ENCODE data around the gene HOXA5. TPM values are rescaled to one million over a fixed set of nuclear protein-coding genes. Genes with fewer than 3 reads are reported as not detected.
A peak's percentile ranks its signal among the peaks of the same experiment; 100 is the strongest.

The HOXA5 gene
- total RNA-seq, result 7.4 and 10.8 TPM in 2 replicates

DNA sequence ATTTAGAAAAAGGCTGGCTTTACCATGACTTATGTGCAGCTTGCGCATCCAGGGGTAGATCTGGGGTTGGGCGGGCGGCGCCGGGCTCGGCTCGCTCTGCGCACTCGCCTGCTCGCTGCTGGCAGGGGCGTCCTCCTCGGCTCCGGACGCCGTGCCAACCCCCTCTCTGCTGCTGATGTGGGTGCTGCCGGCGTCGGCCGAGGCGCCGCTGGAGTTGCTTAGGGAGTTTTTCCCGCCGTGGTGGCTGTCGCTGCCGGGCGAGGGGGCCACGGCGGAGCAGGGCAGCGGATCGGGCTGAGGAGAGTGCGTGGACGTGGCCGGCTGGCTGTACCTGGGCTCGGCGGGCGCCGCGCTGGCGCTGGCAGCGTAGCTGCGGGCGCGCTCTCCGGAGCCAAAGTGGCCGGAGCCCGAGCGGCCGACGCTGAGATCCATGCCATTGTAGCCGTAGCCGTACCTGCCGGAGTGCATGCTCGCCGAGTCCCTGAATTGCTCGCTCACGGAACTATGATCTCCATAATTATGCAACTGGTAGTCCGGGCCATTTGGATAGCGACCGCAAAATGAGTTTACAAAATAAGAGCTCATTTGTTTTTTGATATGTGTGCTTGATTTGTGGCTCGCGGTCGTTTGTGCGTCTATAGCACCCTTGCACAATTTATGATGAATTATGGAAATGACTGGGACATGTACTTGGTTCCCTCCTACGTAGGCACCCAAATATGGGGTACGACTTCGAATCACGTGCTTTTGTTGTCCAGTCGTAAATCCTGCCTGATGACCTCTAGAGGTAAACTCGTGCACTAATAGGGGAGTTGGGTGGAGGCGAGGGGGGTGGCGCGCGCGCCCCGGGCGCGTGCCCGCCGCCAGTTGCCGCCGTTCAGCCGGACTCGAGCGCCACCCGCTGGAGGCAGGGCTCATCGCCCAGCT, at the start of gene HOXA5:
Gene HOXA5 (minus strand): TSS at position 659 of the 927 bp plus-strand sequence. CDS start 74 bp downstream, at position 585.
- H3K4me3 ChIP-seq (ENCODE audit: low read depth, low read length), result peak within 1 kb of the TSS; percentile 60
- peak; percentile 96 for DNase-seq (ENCODE audit: low read depth)
- TF ChIP-seq, protein P1, sequence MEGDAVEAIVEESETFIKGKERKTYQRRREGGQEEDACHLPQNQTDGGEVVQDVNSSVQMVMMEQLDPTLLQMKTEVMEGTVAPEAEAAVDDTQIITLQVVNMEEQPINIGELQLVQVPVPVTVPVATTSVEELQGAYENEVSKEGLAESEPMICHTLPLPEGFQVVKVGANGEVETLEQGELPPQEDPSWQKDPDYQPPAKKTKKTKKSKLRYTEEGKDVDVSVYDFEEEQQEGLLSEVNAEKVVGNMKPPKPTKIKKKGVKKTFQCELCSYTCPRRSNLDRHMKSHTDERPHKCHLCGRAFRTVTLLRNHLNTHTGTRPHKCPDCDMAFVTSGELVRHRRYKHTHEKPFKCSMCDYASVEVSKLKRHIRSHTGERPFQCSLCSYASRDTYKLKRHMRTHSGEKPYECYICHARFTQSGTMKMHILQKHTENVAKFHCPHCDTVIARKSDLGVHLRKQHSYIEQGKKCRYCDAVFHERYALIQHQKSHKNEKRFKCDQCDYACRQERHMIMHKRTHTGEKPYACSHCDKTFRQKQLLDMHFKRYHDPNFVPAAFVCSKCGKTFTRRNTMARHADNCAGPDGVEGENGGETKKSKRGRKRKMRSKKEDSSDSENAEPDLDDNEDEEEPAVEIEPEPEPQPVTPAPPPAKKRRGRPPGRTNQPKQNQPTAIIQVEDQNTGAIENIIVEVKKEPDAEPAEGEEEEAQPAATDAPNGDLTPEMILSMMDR (IDR thresholded peaks at IDR 0.05; ENCODE audit: insufficient read depth, low read depth, low read length), result peak; percentile 63

DNA sequence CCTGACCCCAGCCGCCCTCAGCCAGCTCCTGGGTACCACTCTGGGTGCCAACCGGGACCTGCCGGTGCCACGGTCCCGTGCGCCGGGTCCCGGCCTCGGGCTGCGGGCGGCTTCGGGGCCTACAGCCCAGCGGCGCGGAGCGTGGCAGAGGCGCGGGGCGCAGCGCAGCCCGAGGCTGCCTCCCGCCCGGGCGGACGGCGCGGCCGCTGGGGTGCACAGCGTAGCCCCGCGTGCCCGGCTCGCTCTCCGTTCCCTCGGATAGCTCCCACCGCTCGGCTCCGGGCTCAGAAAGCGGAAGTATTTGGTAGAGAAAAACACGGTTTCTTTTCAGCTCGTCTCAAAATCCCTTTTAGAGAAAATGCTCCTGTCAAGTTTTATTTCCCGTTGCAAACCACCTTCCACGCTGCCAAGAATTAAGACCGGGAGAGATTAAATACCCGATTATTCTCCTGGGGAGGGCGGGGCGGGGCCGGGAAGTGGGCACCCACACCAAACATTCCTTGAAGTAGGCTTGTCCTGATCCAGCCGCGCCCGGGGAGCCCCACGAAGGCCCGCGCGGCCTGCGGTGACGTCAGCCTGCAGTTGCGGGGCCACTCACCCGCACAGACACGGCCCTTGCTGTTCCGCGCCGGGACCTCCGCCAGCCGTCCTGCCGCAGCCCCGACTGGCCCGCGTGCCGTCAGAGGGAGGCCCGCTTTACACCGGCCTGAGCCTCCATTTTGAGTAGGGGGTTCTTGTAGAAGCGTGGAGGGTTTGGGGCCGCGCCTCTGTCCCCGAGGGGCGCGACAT, 49.3 kb upstream of the HOXA5 start:
- TF ChIP-seq, protein P1 (IDR thresholded peaks at IDR 0.05; ENCODE audit: insufficient read depth, low read depth, low read length), result no peak
- peak; percentile 76 for DNase-seq (ENCODE audit: low read depth)
- H3K4me3 ChIP-seq (ENCODE audit: low read depth, low read length), result peak overlapping the region; percentile 86

DNA sequence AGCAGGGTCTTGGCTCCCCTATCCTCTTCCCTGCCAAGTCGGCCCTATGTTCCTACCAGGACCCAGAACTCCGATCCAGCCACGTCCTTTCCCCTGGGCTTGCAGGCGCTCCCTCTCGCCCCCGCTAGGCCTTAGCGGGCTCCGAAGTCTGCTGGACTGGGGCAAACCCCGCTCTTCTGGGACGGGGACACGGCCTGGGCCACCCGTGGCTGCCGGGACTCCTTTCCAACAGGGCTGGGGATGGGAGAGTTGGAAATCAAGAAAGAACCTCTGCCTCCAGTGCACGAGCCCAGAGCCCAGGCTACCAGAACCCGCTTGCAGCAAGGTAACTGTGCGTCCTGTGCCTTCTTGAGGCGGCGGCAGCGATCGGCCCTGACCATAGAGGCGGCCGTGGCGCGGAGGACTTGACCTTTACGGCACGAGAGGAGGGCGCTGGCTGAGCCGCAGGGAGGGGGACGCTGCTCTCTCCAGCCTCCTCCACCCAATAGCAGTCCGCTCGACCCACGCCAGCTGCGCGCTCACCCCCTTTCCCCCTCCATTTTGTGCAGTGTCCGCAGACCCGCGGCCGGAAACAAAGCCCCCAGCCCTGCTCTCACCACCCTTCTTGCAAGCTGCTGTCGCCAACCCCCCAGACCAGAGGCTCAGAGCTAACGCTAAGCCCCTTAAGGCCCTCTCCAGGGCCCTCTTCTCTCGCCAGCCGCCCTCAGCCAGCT, 48.5 kb upstream of the HOXA5 start:
- peak overlapping the region; percentile 86 for H3K4me3 ChIP-seq (ENCODE audit: low read depth, low read length)
- TF ChIP-seq, protein P1 (IDR thresholded peaks at IDR 0.05; ENCODE audit: insufficient read depth, low read depth, low read length), result no peak
- peak; percentile 79 for DNase-seq (ENCODE audit: low read depth)

DNA sequence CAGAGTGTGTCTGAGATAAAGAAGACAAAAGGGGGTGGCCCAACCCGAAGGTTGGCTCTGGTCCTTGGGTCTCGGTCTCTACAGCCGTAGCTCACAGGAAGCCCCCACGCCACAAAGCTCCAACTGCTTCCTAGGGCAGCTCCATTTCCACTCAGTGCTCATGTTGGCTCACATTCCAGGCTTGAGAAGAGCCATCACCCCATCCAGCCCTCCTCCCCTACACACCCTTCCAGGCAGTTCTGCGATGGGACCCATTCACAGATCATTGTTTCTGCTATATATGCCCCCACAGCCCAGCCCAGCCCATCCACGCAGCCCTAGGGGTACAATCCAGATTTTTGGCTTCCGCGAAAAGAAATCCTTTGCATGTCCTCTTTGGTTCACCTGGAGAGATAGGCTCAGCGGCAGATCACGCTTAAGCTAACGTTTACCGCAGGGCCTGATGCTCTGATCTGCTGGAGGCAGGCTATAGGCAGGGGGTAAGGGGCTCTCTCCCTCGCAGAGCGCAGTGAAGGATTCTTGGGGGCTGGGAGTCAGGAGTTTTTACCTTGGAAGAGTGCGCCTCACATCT, 47.8 kb upstream of the HOXA5 start:
- peak; percentile 25 for DNase-seq (ENCODE audit: low read depth)
- peak overlapping the region; percentile 86 for H3K4me3 ChIP-seq (ENCODE audit: low read depth, low read length)
- TF ChIP-seq, protein P1 (IDR thresholded peaks at IDR 0.05; ENCODE audit: insufficient read depth, low read depth, low read length), result no peak

DNA sequence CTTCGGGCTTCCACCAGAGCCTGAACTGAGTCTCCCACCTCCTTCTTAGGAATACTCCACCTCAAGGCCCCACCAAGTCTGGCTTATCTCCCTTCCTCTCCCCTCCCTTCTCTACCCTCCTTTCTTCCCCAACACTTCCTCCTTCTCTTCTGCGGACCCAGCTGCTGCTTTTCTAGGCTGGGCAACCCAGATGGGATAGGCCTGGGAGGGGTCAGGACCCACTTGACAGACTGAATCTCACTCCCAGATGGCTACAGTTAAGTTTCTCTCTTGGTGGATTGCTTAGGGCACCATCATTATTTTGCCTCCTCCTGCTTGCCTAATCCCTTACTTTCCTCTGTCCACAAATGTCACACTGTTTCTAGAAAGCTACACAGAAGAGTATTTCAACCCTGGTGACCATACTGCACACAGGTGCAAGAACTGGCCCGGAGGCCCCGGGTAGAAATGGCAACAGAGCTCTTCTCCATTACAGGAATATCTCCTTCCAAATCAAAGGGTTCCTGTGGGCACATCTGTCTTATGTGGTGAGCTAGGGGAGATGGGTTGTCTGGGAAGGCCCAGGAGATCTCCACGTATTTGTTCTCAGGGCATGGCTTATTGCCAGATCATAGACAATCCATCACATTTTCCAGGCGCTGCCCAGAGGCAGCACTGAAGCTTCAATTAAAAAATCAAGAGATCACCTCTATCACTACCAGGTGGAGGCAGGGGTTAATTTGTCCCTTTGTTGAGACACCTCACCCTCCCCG, 46.7 kb upstream of the HOXA5 start:
- peak; percentile 71 for DNase-seq (ENCODE audit: low read depth)
- TF ChIP-seq, protein P1 (IDR thresholded peaks at IDR 0.05; ENCODE audit: insufficient read depth, low read depth, low read length), result no peak
- H3K4me3 ChIP-seq (ENCODE audit: low read depth, low read length), result peak overlapping the region; percentile 67

All from fibroblast of villous mesenchyme (primary cell).